ENCODE results near the gene CLIC5. TPM values are rescaled to one million over a fixed set of nuclear protein-coding genes. Genes with fewer than 3 reads are reported as not detected.

The CLIC5 gene
- total RNA-seq, 1 donor from 2014 or later: not detected

- no peak for FAIRE-seq
Measured at GRCh38 chr6:45961125-45961524, 54.5 kb downstream of the CLIC5 start.

GRCh38 chr6:45959534-45960145 lies 56.0 kb downstream of the CLIC5 start:
- H3K27me3 ChIP-seq (ENCODE audit: control insufficient read depth, insufficient read depth, low read length): peaks cover 4% of the 10 kb centered on the region
- DNase-seq (ENCODE audit: low read depth): peak; percentile 82
- H3K36me3 ChIP-seq (ENCODE audit: control insufficient read depth, insufficient read depth, low read length): no peaks in the 10 kb centered on the region
- TF ChIP-seq CTCF (IDR thresholded peaks at IDR 0.05; ENCODE audit: insufficient read depth, low read length, severe bottlenecking): no peak
- no peak overlapping the region for H3K4me3 ChIP-seq (ENCODE audit: low read depth, low read length)
- FAIRE-seq: no peak

More at GRCh38 chr6:45961125-45961524, 54.5 kb downstream of the CLIC5 start:
- peaks cover 4% of the 10 kb centered on the region for H3K27me3 ChIP-seq (ENCODE audit: control insufficient read depth, insufficient read depth, low read length)
- no peak for TF ChIP-seq CTCF (IDR thresholded peaks at IDR 0.05; ENCODE audit: insufficient read depth, low read length, severe bottlenecking)
- no peak overlapping the region for H3K4me3 ChIP-seq (ENCODE audit: low read depth, low read length)
- no peak for DNase-seq (ENCODE audit: low read depth)
- no peaks in the 10 kb centered on the region for H3K36me3 ChIP-seq (ENCODE audit: control insufficient read depth, insufficient read depth, low read length)

GRCh38 chr6:45956663-45957062 lies 59.0 kb downstream of the CLIC5 start:
- TF ChIP-seq CTCF (IDR thresholded peaks at IDR 0.05; ENCODE audit: insufficient read depth, low read length, severe bottlenecking): no peak
- no peak overlapping the region for H3K4me3 ChIP-seq (ENCODE audit: low read depth, low read length)
- H3K36me3 ChIP-seq (ENCODE audit: control insufficient read depth, insufficient read depth, low read length): no peaks in the 10 kb centered on the region
- DNase-seq (ENCODE audit: low read depth): no peak
- peaks cover 7% of the 10 kb centered on the region for H3K27me3 ChIP-seq (ENCODE audit: control insufficient read depth, insufficient read depth, low read length)
- FAIRE-seq: no peak

- Histone ChIP-seq H3K36me3 (ENCODE audit: control insufficient read depth, insufficient read depth, low read length) (no peaks in the 10 kb centered on the region), H3K27me3 (ENCODE audit: control insufficient read depth, insufficient read depth, low read length) (peaks cover 9% of the 10 kb centered on the region), H3K4me3 (ENCODE audit: low read depth, low read length) (no peak overlapping the region)
- no peak for TF ChIP-seq CTCF (IDR thresholded peaks at IDR 0.05; ENCODE audit: insufficient read depth, low read length, severe bottlenecking)
- no peak for FAIRE-seq
- DNase-seq (ENCODE audit: low read depth): no peak
Measured at GRCh38 chr6:45956176-45956575, 59.5 kb downstream of the CLIC5 start.

- Histone ChIP-seq H3K36me3 (ENCODE audit: control insufficient read depth, insufficient read depth, low read length) (no peaks in the 10 kb centered on the region), H3K4me3 (ENCODE audit: low read depth, low read length) (no peak overlapping the region), H3K27me3 (ENCODE audit: control insufficient read depth, insufficient read depth, low read length) (peaks cover 7% of the 10 kb centered on the region)
- no peak for DNase-seq (ENCODE audit: low read depth)
- FAIRE-seq: no peak
- TF ChIP-seq CTCF (IDR thresholded peaks at IDR 0.05; ENCODE audit: insufficient read depth, low read length, severe bottlenecking): no peak
Measured at GRCh38 chr6:45955597-45955996, 60.1 kb downstream of the CLIC5 start.

GRCh38 chr6:45952546-45952945 lies 63.1 kb downstream of the CLIC5 start:
- DNase-seq (ENCODE audit: low read depth) (no peak), FAIRE-seq (no peak)
- H3K4me3 ChIP-seq (ENCODE audit: low read depth, low read length): no peak overlapping the region
- H3K27me3 ChIP-seq (ENCODE audit: control insufficient read depth, insufficient read depth, low read length): peaks cover 4% of the 10 kb centered on the region
- no peaks in the 10 kb centered on the region for H3K36me3 ChIP-seq (ENCODE audit: control insufficient read depth, insufficient read depth, low read length)
- TF ChIP-seq CTCF (IDR thresholded peaks at IDR 0.05; ENCODE audit: insufficient read depth, low read length, severe bottlenecking): no peak
